ENCODE measurements around the gene PEX10.

PEX10 gene

DNA sequence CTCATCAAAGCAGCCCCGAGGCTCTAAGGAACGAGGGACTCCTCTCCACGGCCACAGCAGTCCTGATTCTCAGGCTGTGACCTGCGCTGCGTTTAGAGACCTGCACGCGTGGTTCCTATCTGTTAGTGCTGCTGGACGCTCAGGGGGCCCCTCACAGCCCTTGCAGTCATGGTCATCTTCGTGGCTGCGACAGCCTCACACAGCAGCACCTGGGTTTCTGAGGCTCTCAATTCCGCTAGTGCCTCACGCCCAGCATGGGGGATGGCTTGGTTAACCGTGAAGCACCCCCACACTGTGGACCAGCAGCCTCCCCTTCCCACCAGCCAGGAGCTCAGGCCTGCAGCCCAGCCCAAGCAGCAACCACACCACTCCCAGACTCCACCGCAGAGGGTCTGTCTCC is 28.8 kb downstream of the PEX10 start:
- no peak overlapping the region for H2AFZ ChIP-seq
- no peak overlapping the region for H3K4me3 ChIP-seq (ENCODE audit: low read depth, low read length)
- no peaks in the 10 kb centered on the region for H3K9me3 ChIP-seq (ENCODE audit: control insufficient read depth, low read length)
- no peaks in the 10 kb centered on the region for H3K79me2 ChIP-seq
- H3K9ac ChIP-seq = no peak overlapping the region
- no peak overlapping the region for H3K4me2 ChIP-seq (ENCODE audit: low read length)
- no peak overlapping the region for H3K27ac ChIP-seq
- H3K36me3 ChIP-seq (ENCODE audit: control insufficient read depth, insufficient read depth, low read length) = no peaks in the 10 kb centered on the region
- H3K27me3 ChIP-seq (ENCODE audit: control insufficient read depth, insufficient read depth, low read length) = no peaks in the 10 kb centered on the region
- H3K4me1 ChIP-seq = no peaks in the 10 kb centered on the region
- TF ChIP-seq, protein P1, sequence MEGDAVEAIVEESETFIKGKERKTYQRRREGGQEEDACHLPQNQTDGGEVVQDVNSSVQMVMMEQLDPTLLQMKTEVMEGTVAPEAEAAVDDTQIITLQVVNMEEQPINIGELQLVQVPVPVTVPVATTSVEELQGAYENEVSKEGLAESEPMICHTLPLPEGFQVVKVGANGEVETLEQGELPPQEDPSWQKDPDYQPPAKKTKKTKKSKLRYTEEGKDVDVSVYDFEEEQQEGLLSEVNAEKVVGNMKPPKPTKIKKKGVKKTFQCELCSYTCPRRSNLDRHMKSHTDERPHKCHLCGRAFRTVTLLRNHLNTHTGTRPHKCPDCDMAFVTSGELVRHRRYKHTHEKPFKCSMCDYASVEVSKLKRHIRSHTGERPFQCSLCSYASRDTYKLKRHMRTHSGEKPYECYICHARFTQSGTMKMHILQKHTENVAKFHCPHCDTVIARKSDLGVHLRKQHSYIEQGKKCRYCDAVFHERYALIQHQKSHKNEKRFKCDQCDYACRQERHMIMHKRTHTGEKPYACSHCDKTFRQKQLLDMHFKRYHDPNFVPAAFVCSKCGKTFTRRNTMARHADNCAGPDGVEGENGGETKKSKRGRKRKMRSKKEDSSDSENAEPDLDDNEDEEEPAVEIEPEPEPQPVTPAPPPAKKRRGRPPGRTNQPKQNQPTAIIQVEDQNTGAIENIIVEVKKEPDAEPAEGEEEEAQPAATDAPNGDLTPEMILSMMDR (IDR thresholded peaks at IDR 0.05) = no peak

DNA sequence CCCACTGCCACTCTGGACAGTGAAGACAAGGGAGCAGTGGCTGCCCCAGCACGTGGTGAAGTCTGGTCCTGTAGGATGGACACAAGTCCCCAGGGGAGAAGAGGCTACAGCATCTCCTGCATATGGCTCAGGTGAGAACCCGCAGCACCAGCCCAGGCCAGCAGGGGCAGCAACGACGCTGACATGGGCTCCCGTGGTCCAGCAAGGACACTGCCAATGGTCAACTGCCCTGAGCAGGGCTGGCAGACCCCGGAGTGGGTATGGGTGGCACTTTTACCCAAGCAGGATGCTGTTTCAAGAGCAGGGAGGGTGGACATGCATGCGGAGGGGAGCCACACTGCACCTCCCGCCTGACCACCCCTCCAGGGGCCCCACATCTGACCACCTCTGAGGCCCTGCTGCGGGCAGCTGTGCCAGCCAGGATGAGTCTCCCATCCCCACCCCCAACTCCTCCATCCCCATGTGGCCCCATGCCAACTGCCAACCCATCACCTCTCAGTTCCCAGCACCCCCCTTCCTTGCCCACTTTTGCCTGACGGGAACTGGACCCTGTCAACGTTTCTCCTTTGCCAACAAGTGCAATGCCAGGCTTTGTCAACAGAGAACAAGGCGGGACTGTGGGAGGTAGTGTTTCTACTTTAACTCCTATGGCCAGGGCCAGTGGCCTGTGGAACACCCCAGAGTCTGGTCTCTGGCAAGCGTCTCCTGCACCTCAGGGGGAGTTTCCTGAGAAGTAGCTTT is 29.6 kb downstream of the PEX10 start:
- no peak overlapping the region for H3K27ac ChIP-seq
- H3K9ac ChIP-seq = no peak overlapping the region
- H3K9me3 ChIP-seq (ENCODE audit: control insufficient read depth, low read length) = no peaks in the 10 kb centered on the region
- H3K36me3 ChIP-seq (ENCODE audit: control insufficient read depth, insufficient read depth, low read length) = no peaks in the 10 kb centered on the region
- TF ChIP-seq, protein P1 (IDR thresholded peaks at IDR 0.05) = peak; percentile 19
- no peak overlapping the region for H2AFZ ChIP-seq
- no peaks in the 10 kb centered on the region for H3K79me2 ChIP-seq
- H3K4me3 ChIP-seq (ENCODE audit: low read depth, low read length) = no peak overlapping the region
- no peaks in the 10 kb centered on the region for H3K27me3 ChIP-seq (ENCODE audit: control insufficient read depth, insufficient read depth, low read length)
- no peak overlapping the region for H3K4me2 ChIP-seq (ENCODE audit: low read length)
- H3K4me1 ChIP-seq = no peaks in the 10 kb centered on the region

DNA sequence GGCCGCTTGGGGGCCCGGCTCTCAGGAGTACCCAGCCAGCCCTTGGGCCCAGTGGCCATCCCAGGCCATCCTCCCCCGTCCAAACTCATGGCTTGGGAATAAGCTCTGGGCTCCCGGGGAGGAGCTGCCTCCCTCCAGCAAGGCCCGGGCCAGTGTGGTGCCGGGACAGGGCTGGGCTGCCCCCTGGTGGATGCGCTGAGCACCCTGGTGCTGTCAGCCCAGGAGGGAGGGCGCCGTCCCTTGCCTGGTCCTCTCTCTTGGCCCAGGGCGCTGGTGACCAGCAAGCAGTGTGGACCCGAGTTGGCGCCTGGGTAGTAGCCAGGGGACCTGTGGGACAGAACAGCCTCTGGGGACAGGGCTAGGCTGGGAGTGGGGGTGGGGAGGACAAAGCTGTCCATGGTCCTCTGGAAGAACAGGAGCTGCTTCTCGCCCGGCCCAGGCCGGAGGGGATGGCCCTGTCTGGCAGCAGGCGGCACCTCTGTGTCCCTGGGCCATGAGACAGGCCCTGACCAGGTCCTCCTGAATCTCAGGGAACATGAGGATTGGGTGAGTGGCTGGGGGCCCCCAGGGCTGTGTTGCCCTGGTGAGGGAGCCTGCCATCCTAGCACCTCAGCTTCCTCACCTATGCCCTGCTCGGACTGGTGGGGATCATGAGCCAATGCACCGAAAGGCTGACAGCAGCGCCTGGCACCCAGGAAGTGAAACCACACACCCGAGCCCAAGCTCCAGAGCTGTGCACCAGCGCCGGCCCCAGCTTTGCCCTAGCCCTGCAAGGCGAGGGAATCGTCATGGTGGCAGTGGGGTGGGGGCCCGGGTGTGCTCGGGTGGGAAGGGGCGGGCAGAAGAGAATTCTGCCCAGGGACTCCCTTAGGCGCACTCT is 30.4 kb downstream of the PEX10 start:
- TF ChIP-seq, protein P1 (IDR thresholded peaks at IDR 0.05) = peak; percentile 69
- Histone ChIP-seq H3K4me3 (ENCODE audit: low read depth, low read length) (no peak overlapping the region), H3K27me3 (ENCODE audit: control insufficient read depth, insufficient read depth, low read length) (no peaks in the 10 kb centered on the region), H3K4me2 (ENCODE audit: low read length) (no peak overlapping the region), H3K79me2 (no peaks in the 10 kb centered on the region), H3K36me3 (ENCODE audit: control insufficient read depth, insufficient read depth, low read length) (no peaks in the 10 kb centered on the region), H3K27ac (no peak overlapping the region), H3K9ac (no peak overlapping the region), H3K9me3 (ENCODE audit: control insufficient read depth, low read length) (no peaks in the 10 kb centered on the region), H2AFZ (no peak overlapping the region), H3K4me1 (no peaks in the 10 kb centered on the region)

DNA sequence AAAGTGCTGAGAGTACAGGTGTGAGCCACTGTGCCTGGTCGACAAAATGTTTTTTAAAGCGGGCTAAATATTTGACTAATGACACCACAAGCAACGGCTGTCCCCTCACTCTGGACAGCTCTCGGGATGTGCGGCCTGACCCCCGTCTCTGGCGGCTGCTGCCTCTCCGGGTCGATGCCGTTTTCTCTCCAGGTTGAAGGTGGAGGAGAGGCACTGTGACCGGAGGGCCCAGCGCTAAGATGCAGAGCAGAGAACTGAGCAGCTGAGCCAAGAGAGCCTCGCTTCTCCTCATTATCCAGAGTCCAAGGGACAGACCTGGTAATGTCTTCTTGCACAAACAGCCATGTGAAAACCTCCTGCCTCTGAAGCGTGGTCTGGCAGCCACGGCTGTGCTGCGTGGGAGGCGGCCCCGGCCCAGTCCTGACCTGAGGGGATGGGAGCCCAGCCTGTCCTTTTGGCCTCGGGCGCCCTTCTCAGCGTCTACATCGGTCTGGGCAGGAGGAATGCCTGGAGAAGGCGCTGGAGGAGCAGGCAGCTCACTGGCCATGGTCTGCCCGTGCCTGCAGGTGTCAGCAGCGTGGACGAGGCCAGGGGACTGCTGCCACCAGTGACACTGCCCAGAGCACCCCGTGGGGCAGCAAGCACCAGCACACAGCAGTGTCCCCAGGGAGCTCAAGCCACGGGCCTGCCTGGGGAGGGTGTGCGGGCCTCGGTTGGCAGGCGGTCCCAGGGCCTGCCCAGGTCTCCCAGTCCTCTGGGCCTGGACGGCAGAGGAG is 31.4 kb downstream of the PEX10 start:
- Histone ChIP-seq H3K4me2 (ENCODE audit: low read length) (no peak overlapping the region), H3K79me2 (no peaks in the 10 kb centered on the region), H3K4me1 (no peaks in the 10 kb centered on the region), H3K9me3 (ENCODE audit: control insufficient read depth, low read length) (no peaks in the 10 kb centered on the region), H2AFZ (no peak overlapping the region), H3K4me3 (ENCODE audit: low read depth, low read length) (no peak overlapping the region), H3K27me3 (ENCODE audit: control insufficient read depth, insufficient read depth, low read length) (no peaks in the 10 kb centered on the region), H3K9ac (no peak overlapping the region), H3K36me3 (ENCODE audit: control insufficient read depth, insufficient read depth, low read length) (no peaks in the 10 kb centered on the region), H3K27ac (no peak overlapping the region)
- TF ChIP-seq, protein P1 (IDR thresholded peaks at IDR 0.05) = no peak
